Measurements from ENCODE around the gene PYDC1. TPM values are rescaled to one million over a fixed set of nuclear protein-coding genes. Genes with fewer than 3 reads are reported as not detected.

The PYDC1 gene
- total and polyA plus RNA-seq, 10 of the 15 experiments (the other 5 are each of a cell fraction or from before 2014, with no cell fraction given) = not detected

DNA sequence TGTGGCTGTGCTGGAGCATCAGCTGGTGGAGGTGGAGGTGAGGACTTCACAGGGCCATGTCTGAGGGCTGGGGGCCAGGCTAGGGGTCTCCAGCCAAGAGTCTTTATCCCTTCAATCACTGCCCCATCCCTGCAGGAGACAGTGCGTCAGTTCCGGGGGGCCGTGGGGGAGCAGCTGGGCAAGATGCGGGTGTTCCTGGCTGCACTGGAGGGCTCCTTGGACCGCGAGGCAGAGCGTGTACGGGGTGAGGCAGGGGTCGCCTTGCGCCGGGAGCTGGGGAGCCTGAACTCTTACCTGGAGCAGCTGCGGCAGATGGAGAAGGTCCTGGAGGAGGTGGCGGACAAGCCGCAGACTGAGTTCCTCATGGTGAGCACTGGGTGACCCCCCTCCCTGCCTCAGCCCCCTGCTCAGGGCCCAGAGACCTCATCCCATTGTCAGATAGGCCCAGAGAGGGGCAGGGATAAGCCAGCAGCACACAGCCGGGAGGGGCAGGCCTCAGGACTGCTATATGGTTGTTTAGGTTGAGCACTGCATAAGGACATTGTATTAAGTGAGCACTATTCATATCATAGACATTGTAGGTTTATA lies 2.3 kb upstream of the PYDC1 start:
- POLR2A ChIA-PET = no interaction called here
- FAIRE-seq (no peak), DNase-seq (ENCODE audit: low read depth, low spot score) (no peak), ATAC-seq (no peak)
- no peak overlapping the region for H3K4me2 ChIP-seq (ENCODE audit: control insufficient read depth, insufficient read depth)
- H3K79me2 ChIP-seq (ENCODE audit: control insufficient read depth, insufficient read depth, low read length) = no peaks in the 10 kb centered on the region
- no TSS peak for BruUV-seq (replicated peaks)
- H3K36me3 ChIP-seq (ENCODE audit: control insufficient read depth in 2 of 2, insufficient read depth in 2 of 2, low read length in 1 of 2) = no peaks in the 10 kb centered on the region
- no peak overlapping the region for H3K27ac ChIP-seq (ENCODE audit: control insufficient read depth, insufficient read depth)
- RAD21 ChIA-PET (ENCODE audit: unreplicated experiment) = no interaction called here
- H3K9me3 ChIP-seq (replicated peaks; ENCODE audit: control insufficient read depth, insufficient read depth, low read length) = no peaks in the 10 kb centered on the region
- no peak overlapping the region for H3K4me3 ChIP-seq
- WGBS (ENCODE audit: insufficient coverage, insufficient replicate concordance, low lambda C conversion rate, missing lambda C conversion rate) = 85% methylated on average over 15 of the region's 15 CpGs
- in situ Hi-C loops (cut with MboI) (no loop called here), intact Hi-C loops (cut with micrococcal nuclease; ENCODE audit: unreplicated experiment) (no loop called here)
- TF ChIP-seq BACH1 (IDR thresholded peaks at IDR 0.05; ENCODE audit: borderline replicate concordance) (no peak), NR2C1 (IDR thresholded peaks at IDR 0.05) (no peak), KLF5 (IDR thresholded peaks at IDR 0.05; ENCODE audit: partially characterized antibody) (no peak), NR2F1 (conservative IDR thresholded peaks at IDR 0.05) (no peak), PAX5 (IDR thresholded peaks at IDR 0.05; ENCODE audit: borderline replicate concordance, low read depth, low read length) (no peak), ZNF217 (IDR thresholded peaks at IDR 0.05) (no peak), POU2F2 (IDR thresholded peaks at IDR 0.05; ENCODE audit: borderline replicate concordance, low read depth, low read length) (no peak), ETV6 (conservative IDR thresholded peaks at IDR 0.05 in 1 of 2, IDR thresholded peaks at IDR 0.05 in 1 of 2; ENCODE audit: borderline replicate concordance in 1 of 2, low read depth in 1 of 2) (no peak), TBL1XR1 (IDR thresholded peaks at IDR 0.05; ENCODE audit: low read depth, low read length) (no peak), TAF1 (IDR thresholded peaks at IDR 0.05; ENCODE audit: borderline replicate concordance, low read depth, low read length) (no peak)
- TF ChIP-seq, protein P1, sequence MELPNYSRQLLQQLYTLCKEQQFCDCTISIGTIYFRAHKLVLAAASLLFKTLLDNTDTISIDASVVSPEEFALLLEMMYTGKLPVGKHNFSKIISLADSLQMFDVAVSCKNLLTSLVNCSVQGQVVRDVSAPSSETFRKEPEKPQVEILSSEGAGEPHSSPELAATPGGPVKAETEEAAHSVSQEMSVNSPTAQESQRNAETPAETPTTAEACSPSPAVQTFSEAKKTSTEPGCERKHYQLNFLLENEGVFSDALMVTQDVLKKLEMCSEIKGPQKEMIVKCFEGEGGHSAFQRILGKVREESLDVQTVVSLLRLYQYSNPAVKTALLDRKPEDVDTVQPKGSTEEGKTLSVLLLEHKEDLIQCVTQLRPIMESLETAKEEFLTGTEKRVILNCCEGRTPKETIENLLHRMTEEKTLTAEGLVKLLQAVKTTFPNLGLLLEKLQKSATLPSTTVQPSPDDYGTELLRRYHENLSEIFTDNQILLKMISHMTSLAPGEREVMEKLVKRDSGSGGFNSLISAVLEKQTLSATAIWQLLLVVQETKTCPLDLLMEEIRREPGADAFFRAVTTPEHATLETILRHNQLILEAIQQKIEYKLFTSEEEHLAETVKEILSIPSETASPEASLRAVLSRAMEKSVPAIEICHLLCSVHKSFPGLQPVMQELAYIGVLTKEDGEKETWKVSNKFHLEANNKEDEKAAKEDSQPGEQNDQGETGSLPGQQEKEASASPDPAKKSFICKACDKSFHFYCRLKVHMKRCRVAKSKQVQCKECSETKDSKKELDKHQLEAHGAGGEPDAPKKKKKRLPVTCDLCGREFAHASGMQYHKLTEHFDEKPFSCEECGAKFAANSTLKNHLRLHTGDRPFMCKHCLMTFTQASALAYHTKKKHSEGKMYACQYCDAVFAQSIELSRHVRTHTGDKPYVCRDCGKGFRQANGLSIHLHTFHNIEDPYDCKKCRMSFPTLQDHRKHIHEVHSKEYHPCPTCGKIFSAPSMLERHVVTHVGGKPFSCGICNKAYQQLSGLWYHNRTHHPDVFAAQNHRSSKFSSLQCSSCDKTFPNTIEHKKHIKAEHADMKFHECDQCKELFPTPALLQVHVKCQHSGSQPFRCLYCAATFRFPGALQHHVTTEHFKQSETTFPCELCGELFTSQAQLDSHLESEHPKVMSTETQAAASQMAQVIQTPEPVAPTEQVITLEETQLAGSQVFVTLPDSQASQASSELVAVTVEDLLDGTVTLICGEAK (IDR thresholded peaks at IDR 0.05; ENCODE audit: borderline replicate concordance) = no peak
- TF ChIP-seq, protein P2, sequence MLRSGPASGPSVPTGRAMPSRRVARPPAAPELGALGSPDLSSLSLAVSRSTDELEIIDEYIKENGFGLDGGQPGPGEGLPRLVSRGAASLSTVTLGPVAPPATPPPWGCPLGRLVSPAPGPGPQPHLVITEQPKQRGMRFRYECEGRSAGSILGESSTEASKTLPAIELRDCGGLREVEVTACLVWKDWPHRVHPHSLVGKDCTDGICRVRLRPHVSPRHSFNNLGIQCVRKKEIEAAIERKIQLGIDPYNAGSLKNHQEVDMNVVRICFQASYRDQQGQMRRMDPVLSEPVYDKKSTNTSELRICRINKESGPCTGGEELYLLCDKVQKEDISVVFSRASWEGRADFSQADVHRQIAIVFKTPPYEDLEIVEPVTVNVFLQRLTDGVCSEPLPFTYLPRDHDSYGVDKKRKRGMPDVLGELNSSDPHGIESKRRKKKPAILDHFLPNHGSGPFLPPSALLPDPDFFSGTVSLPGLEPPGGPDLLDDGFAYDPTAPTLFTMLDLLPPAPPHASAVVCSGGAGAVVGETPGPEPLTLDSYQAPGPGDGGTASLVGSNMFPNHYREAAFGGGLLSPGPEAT (IDR thresholded peaks at IDR 0.05; ENCODE audit: low read depth) = no peak
- no peak overlapping the region for H2AFZ ChIP-seq (ENCODE audit: control insufficient read depth, low read depth, low read length)
- H3K27me3 ChIP-seq (replicated peaks in 1 of 2; ENCODE audit: control insufficient read depth in 2 of 2, insufficient read depth in 2 of 2, low read length in 1 of 2) = peaks cover 14 to 18% of the 10 kb centered on the region in 2 experiments
- H3K4me1 ChIP-seq (ENCODE audit: control insufficient read depth, insufficient read depth, low read length) = peaks cover 14% of the 10 kb centered on the region
- CTCF ChIA-PET = interaction anchor here (0.6 kb wide), 1 partner anchor 14 kb away, joined by 5 read pairs; no protein-coding TSS in a partner anchor
- no peaks in the 10 kb centered on the region for H4K20me1 ChIP-seq (ENCODE audit: control insufficient read depth, insufficient read depth)
- SMC1A ChIA-PET (ENCODE audit: uncharacterized antibody, unreplicated experiment) = no interaction called here
- no peak overlapping the region for H3K9ac ChIP-seq (ENCODE audit: control insufficient read depth, insufficient read depth, low read length)

All from GM12878 (cell line).